Endothelial cell (in vitro differentiated cells): ENCODE measurements around the gene CRISPLD2. TPM values are rescaled to one million over a fixed set of nuclear protein-coding genes. Genes with fewer than 3 reads are reported as not detected.
A peak's percentile ranks its signal among the peaks of the same experiment; 100 is the strongest.
"Not testable (repeated sequence)": the region's sequence is repeated elsewhere in the genome, so short reads cannot be mapped to it uniquely, and the experiment has no call there.

Experiments
- DNase-seq: peaks from one replicate; pipeline ENCODE4 v3.0.0; 2021; ENCODE audit warnings: low spot score
- H3K27ac Mint-ChIP-seq: one replicate; pipeline ENCODE4 v1.8.0; 2021; ENCODE audit warnings: mixed read lengths, inconsistent platforms; ENCODE audit not compliant: unreplicated experiment
- H3K27me3 Mint-ChIP-seq: one replicate; pipeline ENCODE4 v1.8.0; 2021; ENCODE audit warnings: mild to moderate bottlenecking, moderate library complexity, mixed read lengths, inconsistent platforms; ENCODE audit not compliant: unreplicated experiment
- H3K36me3 Mint-ChIP-seq: one replicate; pipeline ENCODE4 v1.8.0; 2021; ENCODE audit warnings: mild to moderate bottlenecking, low read depth, mixed read lengths, inconsistent platforms; ENCODE audit not compliant: unreplicated experiment
- H3K4me1 Mint-ChIP-seq: one replicate; pipeline ENCODE4 v1.8.0; 2021; ENCODE audit warnings: mild to moderate bottlenecking, mixed read lengths, inconsistent platforms; ENCODE audit not compliant: unreplicated experiment
- H3K4me3 Mint-ChIP-seq: one replicate; pipeline ENCODE4 v1.8.0; 2021; ENCODE audit warnings: mild to moderate bottlenecking, mixed read lengths, inconsistent platforms; ENCODE audit not compliant: unreplicated experiment
- H3K9me3 Mint-ChIP-seq: one replicate; pipeline ENCODE4 v1.8.0; 2021; ENCODE audit warnings: mixed read lengths, inconsistent platforms; ENCODE audit not compliant: unreplicated experiment
- total RNA-seq: library from RNA; stranded (reverse); fragmentation: NEBNext Ultra II Directional; extraction: Animal tissue kit (Norgen Biotek cat#: 25700); gene quantifications from one replicate; pipeline ENCODE4 v1.2.1, GENCODE V29; 2021; ENCODE audit not compliant: unreplicated experiment
- TF ChIP-seq, protein P1 (sequence below): fragments of 200-600 bp; sonication (generic); IDR thresholded peaks from one replicate; pipeline ENCODE4 v1.5.0; 2021; ENCODE audit warnings: antibody characterized with exemption; ENCODE audit not compliant: unreplicated experiment

The CRISPLD2 gene
- total RNA-seq, 1 donor from 2014 or later, result 0.54 TPM

- H3K9me3 Mint-ChIP-seq, result no peaks in the 10 kb centered on the region
- H3K4me1 Mint-ChIP-seq, result no peaks in the 10 kb centered on the region
- H3K36me3 Mint-ChIP-seq, result peaks cover 3% of the 10 kb centered on the region
- peaks cover 4% of the 10 kb centered on the region for H3K27me3 Mint-ChIP-seq
- no peak overlapping the region for H3K4me3 Mint-ChIP-seq
- TF ChIP-seq, protein P1, sequence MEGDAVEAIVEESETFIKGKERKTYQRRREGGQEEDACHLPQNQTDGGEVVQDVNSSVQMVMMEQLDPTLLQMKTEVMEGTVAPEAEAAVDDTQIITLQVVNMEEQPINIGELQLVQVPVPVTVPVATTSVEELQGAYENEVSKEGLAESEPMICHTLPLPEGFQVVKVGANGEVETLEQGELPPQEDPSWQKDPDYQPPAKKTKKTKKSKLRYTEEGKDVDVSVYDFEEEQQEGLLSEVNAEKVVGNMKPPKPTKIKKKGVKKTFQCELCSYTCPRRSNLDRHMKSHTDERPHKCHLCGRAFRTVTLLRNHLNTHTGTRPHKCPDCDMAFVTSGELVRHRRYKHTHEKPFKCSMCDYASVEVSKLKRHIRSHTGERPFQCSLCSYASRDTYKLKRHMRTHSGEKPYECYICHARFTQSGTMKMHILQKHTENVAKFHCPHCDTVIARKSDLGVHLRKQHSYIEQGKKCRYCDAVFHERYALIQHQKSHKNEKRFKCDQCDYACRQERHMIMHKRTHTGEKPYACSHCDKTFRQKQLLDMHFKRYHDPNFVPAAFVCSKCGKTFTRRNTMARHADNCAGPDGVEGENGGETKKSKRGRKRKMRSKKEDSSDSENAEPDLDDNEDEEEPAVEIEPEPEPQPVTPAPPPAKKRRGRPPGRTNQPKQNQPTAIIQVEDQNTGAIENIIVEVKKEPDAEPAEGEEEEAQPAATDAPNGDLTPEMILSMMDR, result no peak
- DNase-seq, result no peak
- H3K27ac Mint-ChIP-seq, result no peak overlapping the region
These were observed 112.9 kb downstream of the CRISPLD2 start for GRCh38 chr16:84932681-84933080.

DNA sequence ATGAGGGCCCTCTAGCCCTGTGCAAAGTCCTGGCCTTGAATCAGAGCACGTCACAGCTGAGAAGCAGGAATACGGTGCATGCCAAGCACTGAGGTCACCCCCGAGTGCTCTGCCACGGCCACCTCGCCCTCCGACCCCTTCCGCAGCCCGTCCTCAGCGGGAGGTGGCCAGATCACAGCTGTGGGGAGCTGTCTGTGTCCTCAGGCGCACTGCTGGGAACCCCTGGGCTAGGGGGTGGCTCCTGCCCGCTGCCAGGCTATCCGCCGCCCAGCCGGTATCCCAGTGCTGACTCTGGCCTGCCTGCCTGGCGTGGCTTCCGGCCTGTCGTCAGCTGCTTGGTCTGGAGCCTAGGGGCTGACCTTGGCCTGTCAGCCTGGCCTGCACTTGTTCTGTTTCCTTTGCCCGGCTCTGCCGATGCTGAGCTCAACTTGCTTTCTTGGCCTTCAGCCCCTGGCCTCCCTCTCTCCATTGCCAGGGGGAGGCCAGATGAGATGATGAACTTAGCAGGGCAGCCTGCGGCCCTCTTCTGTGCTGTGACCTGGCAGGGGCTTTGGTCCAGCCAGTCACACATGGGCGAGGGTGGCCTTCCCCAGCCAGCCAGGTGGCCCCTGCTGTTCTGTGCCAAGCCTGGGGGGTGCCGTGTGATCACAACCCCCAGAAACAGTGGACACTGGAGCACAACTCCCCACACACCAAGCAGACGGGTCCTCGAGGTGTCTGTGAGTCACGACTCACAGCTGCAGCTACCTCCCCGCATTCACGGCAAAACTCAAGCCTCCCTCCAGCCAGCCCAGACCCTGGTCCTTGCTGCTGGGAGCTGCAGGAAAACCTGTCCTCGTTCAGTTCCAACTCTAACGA lies 114.2 kb downstream of the CRISPLD2 start:
- Mint-ChIP-seq H3K36me3 (peaks cover 3% of the 10 kb centered on the region), H3K9me3 (no peaks in the 10 kb centered on the region), H3K4me3 (no peak overlapping the region), H3K27ac (peak overlapping the region; percentile 74), H3K4me1 (no peaks in the 10 kb centered on the region), H3K27me3 (peaks cover 4% of the 10 kb centered on the region)
- no peak for DNase-seq
- TF ChIP-seq, protein P1, result no peak

DNA sequence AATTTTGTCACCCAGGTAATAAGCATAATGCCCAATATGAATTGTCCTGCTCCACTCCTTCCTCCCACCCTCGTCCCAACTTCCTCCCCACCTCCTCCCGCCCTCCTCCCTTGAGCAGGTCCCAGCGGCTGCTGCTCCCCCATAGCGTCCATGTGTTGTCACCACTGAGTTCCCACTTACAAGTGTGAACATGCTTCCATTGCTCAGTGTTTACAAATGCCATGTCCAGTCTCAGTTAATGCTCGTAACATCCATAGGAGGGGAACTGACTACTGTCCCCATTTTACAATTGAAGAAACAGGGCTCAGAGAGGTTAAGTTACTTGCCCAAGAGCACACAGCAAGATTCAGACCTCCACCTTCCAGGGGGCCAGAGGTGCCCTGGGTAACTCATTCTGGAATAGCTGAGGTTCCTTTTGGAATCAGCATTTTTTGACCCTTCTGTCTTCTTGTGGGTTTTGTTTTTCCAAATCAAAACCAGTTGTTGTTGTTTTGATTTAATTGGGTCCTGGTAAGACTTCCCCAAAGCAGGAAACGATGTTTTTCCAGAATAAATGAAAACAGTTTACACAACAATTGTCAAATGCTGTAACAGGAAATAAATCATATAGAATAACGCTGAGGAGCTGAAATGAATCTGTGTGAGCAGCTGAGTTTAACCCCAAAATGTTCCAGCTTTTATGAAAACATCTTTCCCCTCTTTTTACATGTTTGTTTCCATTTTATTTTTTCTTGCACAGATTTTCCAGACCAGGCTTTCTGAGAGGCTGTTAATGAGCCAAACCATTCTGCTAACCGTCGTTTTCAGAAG lies 117.6 kb downstream of the CRISPLD2 start:
- peaks cover 9% of the 10 kb centered on the region for H3K27me3 Mint-ChIP-seq
- H3K4me1 Mint-ChIP-seq, result no peaks in the 10 kb centered on the region
- DNase-seq, result no peak
- no peak overlapping the region for H3K4me3 Mint-ChIP-seq
- H3K36me3 Mint-ChIP-seq, result no peaks in the 10 kb centered on the region
- TF ChIP-seq, protein P1, result no peak
- no peak overlapping the region for H3K27ac Mint-ChIP-seq
- H3K9me3 Mint-ChIP-seq, result no peaks in the 10 kb centered on the region

GRCh38 chr16:84938616-84939015 lies 118.8 kb downstream of the CRISPLD2 start:
- not testable (repeated sequence) for H3K9me3 Mint-ChIP-seq, H3K4me1 Mint-ChIP-seq, H3K27me3 Mint-ChIP-seq, H3K36me3 Mint-ChIP-seq, DNase-seq, H3K4me3 Mint-ChIP-seq, H3K27ac Mint-ChIP-seq

GRCh38 chr16:84940670-84941551 lies 121.1 kb downstream of the CRISPLD2 start:
- TF ChIP-seq, protein P1, result no peak
- Mint-ChIP-seq H3K36me3 (no peaks in the 10 kb centered on the region), H3K27ac (no peak overlapping the region), H3K4me3 (no peak overlapping the region), H3K27me3 (peaks cover 7% of the 10 kb centered on the region), H3K9me3 (no peaks in the 10 kb centered on the region), H3K4me1 (no peaks in the 10 kb centered on the region)
- DNase-seq, result no peak
